ENCODE data around the gene BMAL1.

DNA sequence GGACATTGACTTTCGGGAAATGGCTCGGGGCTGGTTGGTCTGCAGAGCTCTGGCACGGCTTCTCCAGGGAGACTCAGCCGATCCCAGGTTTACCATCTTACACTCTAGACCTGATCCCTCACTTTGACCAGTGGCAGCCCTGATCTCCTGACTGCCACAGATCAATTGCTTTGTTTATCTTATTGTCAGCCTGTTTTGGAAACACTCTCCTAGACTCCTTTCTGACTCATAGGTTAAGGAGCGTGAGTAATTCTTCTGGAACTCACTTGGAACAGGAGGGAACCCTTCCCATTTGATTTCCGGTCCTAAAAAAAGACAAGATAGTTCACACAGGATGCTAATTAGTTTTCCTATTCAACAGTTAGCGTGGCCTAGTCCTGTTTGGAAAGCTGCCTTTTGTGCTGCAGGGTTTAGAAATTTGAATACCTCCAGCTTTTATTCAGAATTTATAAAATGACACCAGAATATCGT is 16.0 kb upstream of the BMAL1 start:
- TF ChIP-seq, protein P1, sequence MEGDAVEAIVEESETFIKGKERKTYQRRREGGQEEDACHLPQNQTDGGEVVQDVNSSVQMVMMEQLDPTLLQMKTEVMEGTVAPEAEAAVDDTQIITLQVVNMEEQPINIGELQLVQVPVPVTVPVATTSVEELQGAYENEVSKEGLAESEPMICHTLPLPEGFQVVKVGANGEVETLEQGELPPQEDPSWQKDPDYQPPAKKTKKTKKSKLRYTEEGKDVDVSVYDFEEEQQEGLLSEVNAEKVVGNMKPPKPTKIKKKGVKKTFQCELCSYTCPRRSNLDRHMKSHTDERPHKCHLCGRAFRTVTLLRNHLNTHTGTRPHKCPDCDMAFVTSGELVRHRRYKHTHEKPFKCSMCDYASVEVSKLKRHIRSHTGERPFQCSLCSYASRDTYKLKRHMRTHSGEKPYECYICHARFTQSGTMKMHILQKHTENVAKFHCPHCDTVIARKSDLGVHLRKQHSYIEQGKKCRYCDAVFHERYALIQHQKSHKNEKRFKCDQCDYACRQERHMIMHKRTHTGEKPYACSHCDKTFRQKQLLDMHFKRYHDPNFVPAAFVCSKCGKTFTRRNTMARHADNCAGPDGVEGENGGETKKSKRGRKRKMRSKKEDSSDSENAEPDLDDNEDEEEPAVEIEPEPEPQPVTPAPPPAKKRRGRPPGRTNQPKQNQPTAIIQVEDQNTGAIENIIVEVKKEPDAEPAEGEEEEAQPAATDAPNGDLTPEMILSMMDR (optimal IDR thresholded peaks at IDR 0.05 in 1 of 3, IDR thresholded peaks at IDR 0.05 in 1 of 3, conservative IDR thresholded peaks at IDR 0.05 in 1 of 3; ENCODE audit: extremely low read depth in 1 of 3, insufficient read depth in 2 of 3, low read length in 3 of 3): no peak
- no peak for TF ChIP-seq EZH2 (IDR thresholded peaks at IDR 0.05; ENCODE audit: low read length)

Data from keratinocyte (primary cell).